Thyroid gland (tissue), 4 donors: ENCODE measurements around the gene ZNF770. TPM values are rescaled to one million over a fixed set of nuclear protein-coding genes. Genes with fewer than 3 reads are reported as not detected.

ENCODE experiments used
- DNase-seq, 2 donors: peaks; one replicate each; pipeline ENCODE4 v3.0.0-alpha.2; 2019
- H3K27ac ChIP-seq, 3 donors: fragments of 200-600 bp; sonication (generic); 1 replicate in 2 of 3; 2 replicates in 1 of 3; pipeline ENCODE4 v1.5.1; 2016 to 2019; ENCODE audit warnings: mild to moderate bottlenecking in 1 of 3, moderate library complexity in 1 of 3
- H3K27me3 ChIP-seq: fragments of 200-600 bp; sonication (generic); one replicate; pipeline ENCODE4 v1.5.1; 2019
- H3K36me3 ChIP-seq, 2 donors: fragments of 200-600 bp; sonication (generic); one replicate each; pipeline ENCODE4 v1.5.1; 2016 to 2019
- H3K4me1 ChIP-seq, 2 donors: fragments of 200-600 bp; sonication (generic); one replicate each; pipeline ENCODE4 v1.5.1; 2017 to 2019
- H3K4me3 ChIP-seq, 3 donors: fragments of 200-600 bp; sonication (generic); replicated peaks in 1 of 3; 1 replicate in 2 of 3; 2 replicates in 1 of 3; pipeline ENCODE4 v1.5.1; 2016; ENCODE audit warnings: mild to moderate bottlenecking in 1 of 3
- H3K9me3 ChIP-seq: fragments of 200-600 bp; sonication (generic); one replicate; pipeline ENCODE4 v1.5.1; 2017
- POLR2A ChIP-seq, 2 donors: fragments of 450-650 bp; IDR thresholded peaks; one replicate each; pipeline ENCODE4 v1.6.1; 2017; ENCODE audit warnings: antibody characterized with exemption in 2 of 2, mild to moderate bottlenecking in 2 of 2, moderate library complexity in 1 of 2
- WGBS, 2 donors: methylation state at CpG; one replicate each; pipeline ENCODE4 v1.1.5; 2017; 5-methylcytosine and 5-hydroxymethylcytosine counted together
- intact Hi-C: fragments of 100-400 bp; cut with DNase I; formaldehyde crosslinking; loops from one replicate; pipeline ENCODE4 v1.15.1; 2023
- total RNA-seq, 4 donors: library from RNA; depleted of rRNA; stranded (reverse); fragments of >200 nt; gene quantifications; one replicate each; pipeline ENCODE4 v1.2.3, GENCODE V29; 2016
- TF ChIP-seq, protein P1 (sequence below), 6 experiments: fragments of 200-600 bp in 3 of 6; fragments of 450-650 bp in 3 of 6; sonication (generic) in 3 of 6; IDR thresholded peaks; one replicate each; pipeline ENCODE4 v1.5.1; 2016 to 2019; ENCODE audit warnings: antibody characterized with exemption in 6 of 6, mild to moderate bottlenecking in 2 of 6, inconsistent platforms in 1 of 6, moderate library complexity in 1 of 6

The ZNF770 gene
- total RNA-seq, 4 donors from 2014 or later = 52.0 to 97.2 (median 74.4) TPM

GRCh38 chr15:34993877-34994276 is 5.8 kb upstream of the ZNF770 start:
- Histone ChIP-seq H3K4me3 (no peak overlapping the region), H3K36me3 (no peaks in the 10 kb centered on the region), H3K9me3 (no peaks in the 10 kb centered on the region), H3K27me3 (no peaks in the 10 kb centered on the region), H3K27ac (no peak overlapping the region), H3K4me1 (peaks cover 4 to 10% of the 10 kb centered on the region in 2 donors)
- no peak for DNase-seq
- no peak for TF ChIP-seq POLR2A (IDR thresholded peaks at IDR 0.05)
- TF ChIP-seq, protein P1, sequence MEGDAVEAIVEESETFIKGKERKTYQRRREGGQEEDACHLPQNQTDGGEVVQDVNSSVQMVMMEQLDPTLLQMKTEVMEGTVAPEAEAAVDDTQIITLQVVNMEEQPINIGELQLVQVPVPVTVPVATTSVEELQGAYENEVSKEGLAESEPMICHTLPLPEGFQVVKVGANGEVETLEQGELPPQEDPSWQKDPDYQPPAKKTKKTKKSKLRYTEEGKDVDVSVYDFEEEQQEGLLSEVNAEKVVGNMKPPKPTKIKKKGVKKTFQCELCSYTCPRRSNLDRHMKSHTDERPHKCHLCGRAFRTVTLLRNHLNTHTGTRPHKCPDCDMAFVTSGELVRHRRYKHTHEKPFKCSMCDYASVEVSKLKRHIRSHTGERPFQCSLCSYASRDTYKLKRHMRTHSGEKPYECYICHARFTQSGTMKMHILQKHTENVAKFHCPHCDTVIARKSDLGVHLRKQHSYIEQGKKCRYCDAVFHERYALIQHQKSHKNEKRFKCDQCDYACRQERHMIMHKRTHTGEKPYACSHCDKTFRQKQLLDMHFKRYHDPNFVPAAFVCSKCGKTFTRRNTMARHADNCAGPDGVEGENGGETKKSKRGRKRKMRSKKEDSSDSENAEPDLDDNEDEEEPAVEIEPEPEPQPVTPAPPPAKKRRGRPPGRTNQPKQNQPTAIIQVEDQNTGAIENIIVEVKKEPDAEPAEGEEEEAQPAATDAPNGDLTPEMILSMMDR (IDR thresholded peaks at IDR 0.05) = no peak
- WGBS, 2 donors = 50 to 54% methylated on average over 4 of the region's 4 CpGs
- intact Hi-C loops = no loop called here

GRCh38 chr15:34993412-34993811 is 5.3 kb upstream of the ZNF770 start:
- WGBS, 2 donors = 90 to 93% methylated on average over 6 of the region's 6 CpGs
- H3K27me3 ChIP-seq = no peaks in the 10 kb centered on the region
- H3K27ac ChIP-seq = no peak overlapping the region
- no peaks in the 10 kb centered on the region for H3K36me3 ChIP-seq
- TF ChIP-seq POLR2A (IDR thresholded peaks at IDR 0.05) = no peak
- TF ChIP-seq, protein P1 (IDR thresholded peaks at IDR 0.05) = no peak
- no peaks in the 10 kb centered on the region for H3K9me3 ChIP-seq
- H3K4me3 ChIP-seq = no peak overlapping the region
- DNase-seq = no peak
- intact Hi-C loops = no loop called here
- H3K4me1 ChIP-seq = peaks cover 4 to 11% of the 10 kb centered on the region in 2 donors

DNA sequence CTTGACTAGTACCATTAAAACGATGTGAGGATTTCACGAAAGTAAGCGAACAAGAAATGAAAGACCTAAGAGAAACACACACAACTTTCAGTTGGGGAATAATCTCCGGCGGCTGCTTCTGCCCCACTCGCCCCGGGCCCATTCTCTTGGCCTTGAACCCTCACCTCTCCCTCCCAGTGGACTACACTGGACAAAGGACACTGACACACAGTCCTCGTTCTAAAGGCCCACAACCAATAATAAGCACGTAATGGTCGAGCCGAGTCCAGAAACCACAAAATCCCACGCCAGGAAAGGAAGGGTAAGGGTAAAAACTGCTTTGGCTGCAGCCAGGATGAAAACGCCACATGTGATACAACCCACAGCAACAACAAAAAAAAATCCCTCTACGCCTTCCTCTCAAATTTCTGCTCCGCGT is 469 bp downstream of the ZNF770 start:
- TF ChIP-seq, protein P1 (IDR thresholded peaks at IDR 0.05) = no peak
- no peak for TF ChIP-seq POLR2A (IDR thresholded peaks at IDR 0.05)
- whole genome bisulfite sequencing, 2 donors = 0% methylated on average over 16 of the region's 16 CpGs
- no peaks in the 10 kb centered on the region for H3K9me3 ChIP-seq
- intact Hi-C loops = no loop called here
- H3K36me3 ChIP-seq = peaks cover 4 to 6% of the 10 kb centered on the region in 2 donors
- peak in 1 of 2 donors; percentile 11 for DNase-seq
- H3K27me3 ChIP-seq = no peaks in the 10 kb centered on the region
- peak overlapping the region; percentile 27 to 94 (median 79) for H3K4me3 ChIP-seq
- peaks cover 37 to 41% of the 10 kb centered on the region in 2 donors for H3K4me1 ChIP-seq
- peak overlapping the region; percentile 96 to 98 (median 97) for H3K27ac ChIP-seq

GRCh38 chr15:34986771-34987480 is 1.2 kb downstream of the ZNF770 start:
- Histone ChIP-seq H3K9me3 (no peaks in the 10 kb centered on the region), H3K4me1 (peaks cover 37 to 41% of the 10 kb centered on the region in 2 donors), H3K36me3 (peaks cover 11 to 13% of the 10 kb centered on the region in 2 donors), H3K27me3 (no peaks in the 10 kb centered on the region), H3K27ac (peak overlapping the region; percentile 96 to 98 (median 97)), H3K4me3 (peak overlapping the region in 2 of 3 donors; percentile 79 to 94)
- DNase-seq = peak; percentile 80 to 83
- peak in 1 of 2 donors; percentile 19 for TF ChIP-seq POLR2A (IDR thresholded peaks at IDR 0.05)
- TF ChIP-seq, protein P1 (IDR thresholded peaks at IDR 0.05) = no peak
- 10 to 11% methylated on average over 9 of the region's 9 CpGs for WGBS, 2 donors
- intact Hi-C loops = no loop called here

GRCh38 chr15:34986326-34986725 is 1.8 kb downstream of the ZNF770 start:
- no peak for TF ChIP-seq POLR2A (IDR thresholded peaks at IDR 0.05)
- TF ChIP-seq, protein P1 (IDR thresholded peaks at IDR 0.05) = no peak
- peaks cover 37 to 41% of the 10 kb centered on the region in 2 donors for H3K4me1 ChIP-seq
- H3K36me3 ChIP-seq = peaks cover 16 to 17% of the 10 kb centered on the region in 2 donors
- WGBS, 2 donors = 52% methylated on average over 1 of the region's 1 CpG
- H3K27ac ChIP-seq = peak overlapping the region; percentile 89 to 97 (median 96)
- H3K4me3 ChIP-seq = peak overlapping the region in 2 of 3 donors; percentile 0 to 79
- no peaks in the 10 kb centered on the region for H3K9me3 ChIP-seq
- intact Hi-C loops = no loop called here
- no peaks in the 10 kb centered on the region for H3K27me3 ChIP-seq
- no peak for DNase-seq
